GM06990 (cell line): ENCODE measurements around the gene SYNDIG1.

Experiments used
- DNase-seq: peaks from one replicate; pipeline ENCODE4 v3.0.0-alpha.2; 2011; ENCODE audit not compliant: insufficient read length; ENCODE audit errors: extremely low read depth
- H3K27me3 ChIP-seq: replicated peaks from 2 replicates; pipeline ENCODE4 v1.6.0; 2011; ENCODE audit warnings: low read length; ENCODE audit not compliant: control insufficient read depth, insufficient read depth
- H3K36me3 ChIP-seq: 2 replicates; pipeline ENCODE4 v1.5.1; 2011; ENCODE audit warnings: low read length; ENCODE audit not compliant: control insufficient read depth, insufficient read depth
- H3K4me3 ChIP-seq: replicated peaks from 2 replicates; pipeline ENCODE4 v1.5.1; 2011; ENCODE audit warnings: low read depth, mild to moderate bottlenecking, control low read depth, low read length
- TF ChIP-seq, protein P1 (sequence below): IDR thresholded peaks from 2 replicates; pipeline ENCODE4 v1.5.1; 2011; ENCODE audit warnings: low read length, control low read depth, mild to moderate bottlenecking, inconsistent platforms; ENCODE audit not compliant: insufficient read depth, poor library complexity, severe bottlenecking

The SYNDIG1 gene

GRCh38 chr20:24637941-24638340 is 168.5 kb downstream of the SYNDIG1 start:
- Histone ChIP-seq H3K36me3 (no peaks in the 10 kb centered on the region), H3K4me3 (no peak overlapping the region), H3K27me3 (no peaks in the 10 kb centered on the region; the same call in 1 of the 2 replicates)
- no peak for DNase-seq
- TF ChIP-seq, protein P1, sequence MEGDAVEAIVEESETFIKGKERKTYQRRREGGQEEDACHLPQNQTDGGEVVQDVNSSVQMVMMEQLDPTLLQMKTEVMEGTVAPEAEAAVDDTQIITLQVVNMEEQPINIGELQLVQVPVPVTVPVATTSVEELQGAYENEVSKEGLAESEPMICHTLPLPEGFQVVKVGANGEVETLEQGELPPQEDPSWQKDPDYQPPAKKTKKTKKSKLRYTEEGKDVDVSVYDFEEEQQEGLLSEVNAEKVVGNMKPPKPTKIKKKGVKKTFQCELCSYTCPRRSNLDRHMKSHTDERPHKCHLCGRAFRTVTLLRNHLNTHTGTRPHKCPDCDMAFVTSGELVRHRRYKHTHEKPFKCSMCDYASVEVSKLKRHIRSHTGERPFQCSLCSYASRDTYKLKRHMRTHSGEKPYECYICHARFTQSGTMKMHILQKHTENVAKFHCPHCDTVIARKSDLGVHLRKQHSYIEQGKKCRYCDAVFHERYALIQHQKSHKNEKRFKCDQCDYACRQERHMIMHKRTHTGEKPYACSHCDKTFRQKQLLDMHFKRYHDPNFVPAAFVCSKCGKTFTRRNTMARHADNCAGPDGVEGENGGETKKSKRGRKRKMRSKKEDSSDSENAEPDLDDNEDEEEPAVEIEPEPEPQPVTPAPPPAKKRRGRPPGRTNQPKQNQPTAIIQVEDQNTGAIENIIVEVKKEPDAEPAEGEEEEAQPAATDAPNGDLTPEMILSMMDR = no peak

DNA sequence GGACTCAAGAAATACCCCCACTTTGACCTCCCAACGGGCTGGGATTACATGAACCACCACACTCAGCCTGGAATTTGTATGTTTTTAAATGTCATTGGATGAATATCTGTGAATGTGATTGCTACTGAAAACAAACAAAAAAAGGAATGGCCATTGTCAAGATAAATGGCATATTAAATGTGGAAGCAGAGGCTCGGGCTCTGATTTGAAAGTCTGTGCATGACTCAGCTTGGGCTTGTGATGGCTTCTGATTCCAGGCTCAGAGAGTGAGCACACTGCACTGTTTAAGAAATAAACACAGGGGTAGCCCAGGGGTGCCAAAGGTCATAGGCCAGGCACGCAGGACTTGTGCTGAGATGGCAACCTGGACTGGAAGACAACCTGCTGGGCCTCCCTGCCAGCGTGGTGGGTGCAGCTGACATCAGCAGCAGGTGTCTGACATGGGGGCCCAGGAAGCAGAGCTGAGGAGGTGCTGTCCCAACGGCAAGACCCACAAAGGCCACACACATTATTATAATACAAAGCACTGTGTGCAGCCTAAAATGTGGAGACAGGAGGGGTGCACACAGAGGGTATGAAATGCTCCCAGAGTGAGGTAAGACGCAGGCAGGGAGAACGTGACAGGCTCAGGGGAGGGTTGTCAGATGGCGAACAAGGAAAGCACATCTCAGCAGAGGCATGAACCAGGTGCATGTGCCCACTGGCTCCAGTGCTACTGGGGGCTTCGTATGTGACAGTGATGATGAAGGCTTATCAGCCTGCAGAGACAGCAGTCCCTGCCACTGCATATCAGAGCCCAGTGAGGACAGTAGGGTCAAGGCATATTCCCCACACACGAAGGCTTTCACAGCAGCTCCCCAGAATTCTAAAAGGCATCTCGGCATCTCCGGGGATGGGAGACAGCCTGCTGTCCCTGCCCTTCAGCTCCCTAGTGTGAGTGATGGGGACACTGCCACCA is 169.4 kb downstream of the SYNDIG1 start:
- Histone ChIP-seq H3K27me3 (no peaks in the 10 kb centered on the region; the same call in 1 of the 2 replicates), H3K36me3 (no peaks in the 10 kb centered on the region), H3K4me3 (no peak overlapping the region)
- DNase-seq = no peak
- TF ChIP-seq, protein P1 = no peak

DNA sequence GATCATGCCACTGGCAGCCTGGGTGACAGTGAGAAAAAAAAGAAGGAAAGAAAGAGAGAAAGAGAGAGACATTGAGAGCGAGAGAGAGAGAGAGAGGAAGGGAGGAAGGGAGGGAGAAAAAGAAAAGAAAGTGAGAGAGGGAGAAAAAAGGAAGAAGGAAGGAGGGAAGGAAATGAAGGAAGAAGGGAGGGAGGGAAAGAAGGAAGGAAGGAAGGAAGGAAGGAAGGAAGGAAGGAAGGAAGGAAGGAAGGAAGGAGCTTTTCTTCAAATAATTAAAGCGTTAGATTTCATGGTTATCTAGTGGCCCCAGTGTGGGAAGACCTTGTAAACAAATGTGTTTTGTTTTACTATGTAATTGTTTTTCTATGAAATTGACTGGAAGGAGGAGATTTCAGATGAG is 170.8 kb downstream of the SYNDIG1 start:
- no peak overlapping the region for H3K4me3 ChIP-seq
- TF ChIP-seq, protein P1 = no peak
- no peaks in the 10 kb centered on the region for H3K36me3 ChIP-seq
- no peaks in the 10 kb centered on the region; the same call in 1 of the 2 replicates for H3K27me3 ChIP-seq
- no peak for DNase-seq

- TF ChIP-seq, protein P1 = no peak
- no peaks in the 10 kb centered on the region for H3K36me3 ChIP-seq
- no peak for DNase-seq
- H3K4me3 ChIP-seq = no peak overlapping the region
- no peaks in the 10 kb centered on the region; the same call in 1 of the 2 replicates for H3K27me3 ChIP-seq
Observed at GRCh38 chr20:24640686-24641085, 171.3 kb downstream of the SYNDIG1 start.

DNA sequence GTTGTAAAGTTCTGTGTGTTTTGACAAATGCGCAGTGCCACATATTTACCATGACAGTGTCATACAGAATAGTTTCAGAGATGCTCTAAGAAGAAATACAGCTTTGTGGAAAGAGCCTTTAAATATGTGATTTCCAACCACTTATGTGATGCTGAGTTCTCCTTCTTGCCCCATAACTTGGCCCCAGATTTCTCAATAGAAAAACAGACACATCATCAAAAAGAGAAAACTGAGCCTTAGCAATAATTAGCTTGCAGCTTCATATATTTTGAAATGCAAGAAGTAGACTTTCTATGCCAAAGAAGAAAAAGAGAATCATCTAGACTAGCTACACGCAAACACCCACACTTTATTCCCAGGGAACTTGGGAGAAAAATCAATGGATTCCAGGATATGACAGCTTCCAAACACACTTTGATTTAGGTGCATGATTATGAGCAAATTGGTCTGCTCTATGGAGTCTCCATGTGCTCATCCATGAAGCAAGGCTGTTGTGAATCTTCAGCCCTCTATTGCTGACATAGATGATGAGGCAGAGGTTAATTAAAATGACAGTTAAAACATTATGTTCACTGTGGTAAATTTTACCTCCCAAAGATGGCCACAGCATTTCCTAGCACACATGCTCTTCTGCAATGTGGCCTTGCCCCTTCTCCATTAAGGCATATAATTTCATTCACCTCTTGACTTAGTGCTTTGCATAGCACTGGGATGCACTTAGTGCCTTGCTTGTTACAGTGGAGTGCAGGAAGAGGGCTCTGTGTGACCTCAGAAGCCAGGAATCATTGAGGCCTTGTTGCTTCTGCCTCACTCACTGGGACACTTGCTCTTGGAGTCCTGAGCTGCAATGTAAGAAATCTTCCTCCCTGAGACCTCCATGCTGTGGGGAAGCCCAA is 174.6 kb downstream of the SYNDIG1 start:
- no peak overlapping the region for H3K4me3 ChIP-seq
- no peaks in the 10 kb centered on the region; the same call in 1 of the 2 replicates for H3K27me3 ChIP-seq
- no peak for DNase-seq
- H3K36me3 ChIP-seq = no peaks in the 10 kb centered on the region
- TF ChIP-seq, protein P1 = no peak
